SK-N-SH (cell line): ENCODE results near the gene ZNF496.
"Not testable (repeated sequence)": the region's sequence is repeated elsewhere in the genome, so short reads cannot be mapped to it uniquely, and the experiment has no call there.

Experiments
- CHD2 ChIP-seq: fragments of 150-350 bp; IDR thresholded peaks from 2 replicates; pipeline ENCODE4 v1.6.1; 2018; ENCODE audit warnings: low read length; ENCODE audit not compliant: partially characterized antibody
- EP300 ChIP-seq, 2 experiments: IDR thresholded peaks; 2 replicates each; pipeline versions ENCODE4 v1.4.0 to v1.6.1; 2012; ENCODE audit warnings: borderline replicate concordance in 1 of 2, low read depth in 1 of 2, low read length in 1 of 2
- GABPA ChIP-seq: IDR thresholded peaks from 2 replicates; pipeline ENCODE4 v1.4.0; 2012; ENCODE audit warnings: low read depth, mild to moderate bottlenecking
- MEF2A ChIP-seq: IDR thresholded peaks from 2 replicates; pipeline ENCODE4 v1.4.0; 2012; ENCODE audit warnings: low read depth, borderline replicate concordance
- POLR2AphosphoS5 ChIP-seq: IDR thresholded peaks from 2 replicates; pipeline ENCODE4 v1.6.1; 2012; ENCODE audit warnings: low read depth, low read length
- RAD21 ChIP-seq: IDR thresholded peaks from 2 replicates; pipeline ENCODE4 v1.6.1; 2012; ENCODE audit warnings: mild to moderate bottlenecking, low read length
- RFX5 ChIP-seq: IDR thresholded peaks from 2 replicates; pipeline ENCODE4 v1.6.1; 2012; ENCODE audit warnings: mild to moderate bottlenecking, improper control_type of control experiment, low read length
- TAF1 ChIP-seq: IDR thresholded peaks from 2 replicates; pipeline ENCODE4 v1.6.1; 2012; ENCODE audit warnings: low read depth, mild to moderate bottlenecking, low read length, moderate library complexity, borderline replicate concordance
- USF2 ChIP-seq: fragments of 150-350 bp; IDR thresholded peaks from 2 replicates; pipeline ENCODE4 v1.6.1; 2017; ENCODE audit warnings: antibody characterized with exemption, low read length, low read depth, borderline replicate concordance
- YY1 ChIP-seq: IDR thresholded peaks from 2 replicates; pipeline ENCODE4 v1.4.0; 2012; ENCODE audit warnings: low read depth, mild to moderate bottlenecking
- TF ChIP-seq, protein P1 (sequence below): fragments of 200-600 bp; sonication (generic); IDR thresholded peaks from 2 replicates; pipeline ENCODE4 v1.6.1; 2017; ENCODE audit warnings: antibody characterized with exemption, mild to moderate bottlenecking, moderate library complexity
- TF ChIP-seq, protein P2 (sequence below): IDR thresholded peaks from 2 replicates; pipeline ENCODE4; 2012
- TF ChIP-seq, protein P3 (sequence below): IDR thresholded peaks from 2 replicates; pipeline ENCODE4 v1.6.1; 2012; ENCODE audit warnings: mild to moderate bottlenecking, low read depth, low read length, moderate library complexity

- TF ChIP-seq, protein P1, sequence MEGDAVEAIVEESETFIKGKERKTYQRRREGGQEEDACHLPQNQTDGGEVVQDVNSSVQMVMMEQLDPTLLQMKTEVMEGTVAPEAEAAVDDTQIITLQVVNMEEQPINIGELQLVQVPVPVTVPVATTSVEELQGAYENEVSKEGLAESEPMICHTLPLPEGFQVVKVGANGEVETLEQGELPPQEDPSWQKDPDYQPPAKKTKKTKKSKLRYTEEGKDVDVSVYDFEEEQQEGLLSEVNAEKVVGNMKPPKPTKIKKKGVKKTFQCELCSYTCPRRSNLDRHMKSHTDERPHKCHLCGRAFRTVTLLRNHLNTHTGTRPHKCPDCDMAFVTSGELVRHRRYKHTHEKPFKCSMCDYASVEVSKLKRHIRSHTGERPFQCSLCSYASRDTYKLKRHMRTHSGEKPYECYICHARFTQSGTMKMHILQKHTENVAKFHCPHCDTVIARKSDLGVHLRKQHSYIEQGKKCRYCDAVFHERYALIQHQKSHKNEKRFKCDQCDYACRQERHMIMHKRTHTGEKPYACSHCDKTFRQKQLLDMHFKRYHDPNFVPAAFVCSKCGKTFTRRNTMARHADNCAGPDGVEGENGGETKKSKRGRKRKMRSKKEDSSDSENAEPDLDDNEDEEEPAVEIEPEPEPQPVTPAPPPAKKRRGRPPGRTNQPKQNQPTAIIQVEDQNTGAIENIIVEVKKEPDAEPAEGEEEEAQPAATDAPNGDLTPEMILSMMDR: not testable (repeated sequence)
- not testable (repeated sequence) for TF ChIP-seq GABPA; EP300 (IDR thresholded peaks at IDR 0.05; ENCODE audit: borderline replicate concordance in 1 of 2, low read depth in 1 of 2, low read length in 1 of 2); TAF1; POLR2AphosphoS5; USF2; YY1; RFX5; MEF2A; CHD2; RAD21
- TF ChIP-seq, protein P2, sequence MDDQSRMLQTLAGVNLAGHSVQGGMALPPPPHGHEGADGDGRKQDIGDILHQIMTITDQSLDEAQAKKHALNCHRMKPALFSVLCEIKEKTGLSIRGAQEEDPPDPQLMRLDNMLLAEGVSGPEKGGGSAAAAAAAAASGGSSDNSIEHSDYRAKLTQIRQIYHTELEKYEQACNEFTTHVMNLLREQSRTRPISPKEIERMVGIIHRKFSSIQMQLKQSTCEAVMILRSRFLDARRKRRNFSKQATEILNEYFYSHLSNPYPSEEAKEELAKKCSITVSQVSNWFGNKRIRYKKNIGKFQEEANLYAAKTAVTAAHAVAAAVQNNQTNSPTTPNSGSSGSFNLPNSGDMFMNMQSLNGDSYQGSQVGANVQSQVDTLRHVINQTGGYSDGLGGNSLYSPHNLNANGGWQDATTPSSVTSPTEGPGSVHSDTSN: not testable (repeated sequence)
- TF ChIP-seq, protein P3, sequence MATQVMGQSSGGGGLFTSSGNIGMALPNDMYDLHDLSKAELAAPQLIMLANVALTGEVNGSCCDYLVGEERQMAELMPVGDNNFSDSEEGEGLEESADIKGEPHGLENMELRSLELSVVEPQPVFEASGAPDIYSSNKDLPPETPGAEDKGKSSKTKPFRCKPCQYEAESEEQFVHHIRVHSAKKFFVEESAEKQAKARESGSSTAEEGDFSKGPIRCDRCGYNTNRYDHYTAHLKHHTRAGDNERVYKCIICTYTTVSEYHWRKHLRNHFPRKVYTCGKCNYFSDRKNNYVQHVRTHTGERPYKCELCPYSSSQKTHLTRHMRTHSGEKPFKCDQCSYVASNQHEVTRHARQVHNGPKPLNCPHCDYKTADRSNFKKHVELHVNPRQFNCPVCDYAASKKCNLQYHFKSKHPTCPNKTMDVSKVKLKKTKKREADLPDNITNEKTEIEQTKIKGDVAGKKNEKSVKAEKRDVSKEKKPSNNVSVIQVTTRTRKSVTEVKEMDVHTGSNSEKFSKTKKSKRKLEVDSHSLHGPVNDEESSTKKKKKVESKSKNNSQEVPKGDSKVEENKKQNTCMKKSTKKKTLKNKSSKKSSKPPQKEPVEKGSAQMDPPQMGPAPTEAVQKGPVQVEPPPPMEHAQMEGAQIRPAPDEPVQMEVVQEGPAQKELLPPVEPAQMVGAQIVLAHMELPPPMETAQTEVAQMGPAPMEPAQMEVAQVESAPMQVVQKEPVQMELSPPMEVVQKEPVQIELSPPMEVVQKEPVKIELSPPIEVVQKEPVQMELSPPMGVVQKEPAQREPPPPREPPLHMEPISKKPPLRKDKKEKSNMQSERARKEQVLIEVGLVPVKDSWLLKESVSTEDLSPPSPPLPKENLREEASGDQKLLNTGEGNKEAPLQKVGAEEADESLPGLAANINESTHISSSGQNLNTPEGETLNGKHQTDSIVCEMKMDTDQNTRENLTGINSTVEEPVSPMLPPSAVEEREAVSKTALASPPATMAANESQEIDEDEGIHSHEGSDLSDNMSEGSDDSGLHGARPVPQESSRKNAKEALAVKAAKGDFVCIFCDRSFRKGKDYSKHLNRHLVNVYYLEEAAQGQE: not testable (repeated sequence)
Observed at GRCh38 chr1:247366345-247366744, 34.7 kb upstream of the ZNF496 start.
